GM11168 (cell line): ENCODE data around the gene PLCB3.

ENCODE experiments used
- in situ Hi-C: fragments of 300-500 bp; cut with MboI; formaldehyde crosslinking; loops from one replicate; pipeline ENCODE4 v1.12.0; 2022; ENCODE audit warnings: low sequenced_read_pairs; ENCODE audit not compliant: unreplicated experiment

The PLCB3 gene

DNA sequence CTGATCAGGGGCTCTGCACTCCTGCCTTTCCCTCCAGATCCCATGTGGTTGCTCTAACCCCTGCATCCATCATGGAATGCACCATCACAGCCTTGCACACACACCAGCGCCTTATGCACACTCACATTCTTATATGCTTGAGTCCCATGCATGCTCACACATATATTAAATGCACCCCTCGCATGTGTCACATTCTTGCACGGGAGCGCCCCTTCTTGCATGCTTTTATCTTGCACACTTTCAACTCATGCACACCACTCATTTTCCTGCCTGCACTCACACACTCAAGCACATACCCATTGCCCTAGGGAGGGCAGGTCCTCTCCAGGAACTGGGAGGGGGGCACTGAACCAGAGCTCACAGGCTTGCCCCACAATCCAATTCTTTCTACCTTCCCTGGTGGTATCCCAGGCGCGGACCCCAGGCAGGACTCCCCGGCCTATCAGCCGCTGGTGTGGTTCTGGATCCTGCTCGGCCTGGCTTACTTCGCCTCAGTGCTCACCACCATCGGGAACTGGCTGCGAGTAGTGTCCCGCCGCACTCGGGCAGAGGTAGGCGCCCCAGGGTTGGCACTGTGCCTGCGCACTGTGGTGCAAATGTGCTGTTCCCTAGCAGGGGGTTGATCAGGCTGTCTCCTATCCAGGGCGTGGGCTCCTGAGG, 46.5 kb downstream of the PLCB3 start:
- in situ Hi-C loops, result no loop called here

DNA sequence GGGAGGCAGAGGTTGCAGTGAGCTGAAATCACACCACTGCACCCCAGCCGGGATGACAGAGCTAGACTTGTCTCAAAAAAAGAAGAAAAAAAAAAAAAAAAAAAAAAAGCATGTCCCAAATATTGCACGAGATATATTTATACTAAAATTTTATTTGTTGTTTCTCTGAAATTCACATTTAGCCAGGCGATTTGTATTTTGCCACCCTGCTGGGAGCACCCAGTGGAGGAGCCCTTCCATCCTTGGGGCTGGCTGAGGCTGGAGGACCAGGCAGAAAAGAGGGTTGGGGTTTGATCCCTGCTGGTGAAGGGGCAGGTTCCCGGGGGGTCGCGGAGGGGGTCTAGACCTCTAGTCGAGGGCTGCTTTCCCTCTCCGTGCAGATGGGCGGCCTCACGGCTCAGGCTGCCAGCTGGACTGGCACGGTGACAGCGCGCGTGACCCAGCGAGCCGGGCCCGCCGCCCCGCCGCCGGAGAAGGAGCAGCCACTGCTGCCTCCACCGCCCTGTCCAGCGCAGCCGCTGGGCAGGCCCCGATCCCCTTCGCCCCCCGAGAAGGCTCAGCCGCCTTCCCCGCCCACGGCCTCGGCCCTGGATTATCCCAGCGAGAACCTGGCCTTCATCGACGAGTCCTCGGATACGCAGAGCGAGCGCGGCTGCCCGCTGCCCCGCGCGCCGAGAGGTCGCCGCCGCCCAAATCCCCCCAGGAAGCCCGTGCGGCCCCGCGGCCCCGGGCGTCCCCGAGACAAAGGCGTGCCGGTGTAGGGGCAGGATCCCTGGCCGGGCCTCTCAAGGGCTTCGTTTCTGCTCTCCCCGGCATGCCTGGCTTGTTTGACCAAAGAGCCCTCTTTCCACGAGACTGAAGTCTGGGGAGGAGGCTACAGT, 47.9 kb downstream of the PLCB3 start:
- in situ Hi-C loops, result no loop called here

DNA sequence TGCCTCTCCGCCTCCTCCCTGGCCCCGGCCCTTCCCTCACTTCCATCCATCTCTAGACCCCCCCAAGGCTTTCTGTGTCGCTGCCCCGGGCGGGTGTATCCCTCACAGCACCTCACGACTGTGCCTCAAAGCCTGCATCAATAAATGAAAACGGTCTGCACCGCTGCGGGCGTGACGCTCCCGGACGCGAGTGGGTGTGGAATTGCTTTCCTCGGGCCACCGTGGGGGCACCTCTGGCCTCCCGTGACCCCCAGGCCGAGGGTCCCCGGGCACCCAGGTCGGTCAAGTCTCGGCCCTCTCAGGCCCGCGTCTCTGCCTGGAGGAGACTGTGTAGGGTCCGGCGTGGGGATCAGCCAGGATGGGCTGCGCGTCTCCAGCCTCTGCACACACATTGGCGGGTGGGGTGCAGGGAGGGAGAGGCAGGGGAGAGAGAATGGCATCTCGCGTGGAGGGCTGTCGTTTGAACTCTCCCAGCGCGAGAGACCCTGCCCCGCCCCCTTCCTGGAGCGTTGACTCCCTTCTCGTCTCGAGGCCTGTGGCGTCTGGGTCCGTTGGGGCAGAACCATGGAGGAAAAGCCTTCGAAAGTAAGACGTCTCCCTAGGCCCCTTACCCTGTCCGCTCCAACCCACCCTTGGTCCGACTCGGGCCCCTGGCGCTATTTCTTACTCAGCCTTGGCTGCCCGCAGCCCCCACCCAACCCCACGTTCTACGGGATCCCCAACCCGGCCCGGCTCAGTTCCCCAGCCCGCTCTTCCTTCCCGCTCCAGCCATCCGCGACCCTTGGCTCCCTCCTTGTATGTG, 48.7 kb downstream of the PLCB3 start, which contains the start of gene CATSPERZ:
TSS of gene CATSPERZ (plus strand) at position 512 of the 802 bp plus-strand sequence. CDS start at position 565, 53 bp downstream.
- in situ Hi-C loops, result loop anchor here (10.0 kb wide), 1 partner anchor 105 kb away; no protein-coding TSS in a partner anchor

DNA sequence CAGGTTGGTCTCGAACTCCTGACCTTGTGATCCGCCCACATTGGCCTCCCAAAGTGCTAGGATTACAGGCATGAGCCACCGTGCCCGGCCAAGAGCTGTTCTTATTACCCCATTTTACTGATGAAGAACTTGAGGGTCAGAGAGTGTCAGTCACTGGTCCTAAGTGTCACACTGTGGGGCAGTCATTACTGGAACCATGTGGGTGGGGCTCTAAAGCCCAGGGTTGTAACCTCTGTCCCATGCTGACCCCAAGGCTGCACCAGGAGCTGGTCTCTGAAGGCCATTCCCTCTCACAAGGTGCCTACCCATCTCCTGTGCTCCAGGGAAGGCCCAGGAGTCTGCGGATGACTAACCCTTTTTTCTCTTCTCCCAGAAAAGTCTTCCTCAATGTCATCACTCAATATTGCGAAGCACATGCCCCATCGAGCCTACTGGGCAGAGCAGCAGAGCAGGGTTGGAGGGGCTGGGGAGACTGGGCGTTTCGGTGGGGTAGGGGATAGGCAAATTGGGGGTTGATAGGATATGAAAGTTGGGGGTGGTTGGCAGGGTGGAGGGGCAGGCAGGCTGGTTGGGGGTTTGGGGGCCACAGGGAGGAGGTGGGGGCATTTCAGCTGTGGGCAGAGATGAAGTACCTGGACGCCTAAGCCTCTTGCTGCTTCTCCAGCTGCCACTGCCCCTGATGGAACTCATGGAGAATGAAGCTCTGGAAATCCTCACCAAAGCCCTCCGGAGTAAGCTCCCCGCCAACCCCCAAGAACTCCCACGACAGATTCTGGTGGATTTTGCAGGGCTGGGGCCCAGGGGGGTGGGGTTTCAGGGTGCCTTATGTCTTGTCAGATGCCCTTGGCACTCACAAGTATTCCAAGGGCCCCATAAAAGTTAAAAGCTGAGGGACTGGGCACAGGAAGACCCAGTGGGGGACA, 52.0 kb downstream of the PLCB3 start:
- in situ Hi-C loops, result loop anchor here (10.0 kb wide), 1 partner anchor 109 kb away; no protein-coding TSS in a partner anchor

DNA sequence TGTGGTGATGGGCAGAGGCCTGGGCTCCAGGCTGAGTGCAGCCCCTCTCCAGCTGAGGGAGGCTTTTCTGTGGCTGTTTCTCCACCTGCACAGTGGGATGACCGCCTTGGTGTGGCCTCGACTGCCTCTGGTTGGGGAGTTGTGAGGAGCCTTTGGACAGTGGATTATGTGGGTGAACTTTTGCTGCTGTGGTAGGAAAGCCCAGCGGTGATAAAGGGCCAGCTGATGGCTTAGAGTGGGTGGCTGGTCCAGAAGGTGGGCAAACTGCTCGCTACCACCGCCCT, 52.6 kb downstream of the PLCB3 start:
- in situ Hi-C loops, result loop anchor here (10.0 kb wide), 1 partner anchor 109 kb away; no protein-coding TSS in a partner anchor

DNA sequence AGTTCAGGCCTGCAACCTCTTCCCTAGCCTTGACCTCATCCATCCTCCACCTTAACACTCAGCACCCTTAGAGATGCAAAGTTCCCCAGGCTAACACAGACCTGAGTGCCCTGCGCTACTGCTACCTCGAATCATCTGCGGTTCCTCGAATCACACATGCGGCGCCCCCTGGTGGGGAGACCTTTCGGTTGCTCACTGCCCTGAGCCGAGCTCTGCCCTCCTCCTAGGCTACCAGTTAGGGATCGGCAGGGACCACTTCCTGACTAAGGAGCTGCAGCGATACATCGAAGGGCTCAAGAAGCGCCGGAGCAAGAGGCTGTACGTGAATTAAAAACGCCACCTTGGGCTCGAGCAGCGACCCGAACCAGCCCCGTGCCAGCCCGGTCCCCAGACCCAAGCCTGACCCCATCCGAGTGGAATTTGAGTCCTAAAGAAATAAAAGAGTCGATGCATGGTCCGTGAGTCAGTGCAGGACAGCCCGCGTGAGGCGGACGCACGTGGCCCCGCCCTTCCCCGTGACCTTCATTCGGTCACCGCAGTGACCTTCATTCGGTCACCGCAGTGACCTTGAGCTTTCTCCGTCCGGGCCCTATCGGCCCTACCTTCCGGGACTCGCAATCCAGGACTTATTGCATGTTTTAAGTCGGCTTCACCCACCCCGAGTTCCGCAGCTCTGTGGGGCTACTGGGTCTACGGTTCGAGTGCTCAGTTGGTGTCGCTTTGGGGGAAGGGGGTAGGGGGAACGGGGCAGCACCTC, 53.2 kb downstream of the PLCB3 start:
- in situ Hi-C loops, result loop anchor here (10.0 kb wide), 1 partner anchor 110 kb away; no protein-coding TSS in a partner anchor

DNA sequence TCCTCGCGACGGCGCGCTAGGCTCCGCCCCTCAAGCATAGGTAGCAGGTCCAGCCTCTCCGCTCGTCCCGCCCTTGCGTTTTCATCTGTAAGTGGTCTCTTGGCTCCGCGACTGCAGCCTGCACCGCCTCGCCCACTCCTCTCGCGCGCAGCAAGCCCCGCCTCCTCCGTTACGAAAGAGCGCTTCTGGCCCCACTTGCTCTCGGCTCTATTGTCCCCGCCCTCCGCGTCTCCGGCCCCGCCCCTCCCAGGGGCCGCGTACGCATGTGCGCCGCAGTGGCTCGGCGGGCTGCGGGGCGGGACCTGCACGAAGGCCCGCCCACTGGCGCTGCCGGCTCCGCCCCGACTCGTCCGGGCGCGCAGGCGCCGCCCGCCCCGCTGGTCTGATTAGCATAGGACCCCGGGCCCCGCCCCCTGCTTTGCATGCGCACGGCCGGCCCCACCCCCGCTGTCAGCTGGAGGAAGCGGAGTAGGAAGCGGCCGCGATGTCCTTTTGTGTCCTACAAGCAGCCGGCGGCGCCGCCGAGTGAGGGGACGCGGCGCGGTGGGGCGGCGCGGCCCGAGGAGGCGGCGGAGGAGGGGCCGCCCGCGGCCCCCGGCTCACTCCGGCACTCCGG, 53.9 kb downstream of the PLCB3 start, which contains the start of gene ESRRA:
TSS of gene ESRRA (plus strand) at position 450 of the 616 bp plus-strand sequence. CDS start 1,656 bp downstream, outside the sequence.
- in situ Hi-C loops, result loop anchor here (10.0 kb wide), 1 partner anchor 110 kb away; no protein-coding TSS in a partner anchor

DNA sequence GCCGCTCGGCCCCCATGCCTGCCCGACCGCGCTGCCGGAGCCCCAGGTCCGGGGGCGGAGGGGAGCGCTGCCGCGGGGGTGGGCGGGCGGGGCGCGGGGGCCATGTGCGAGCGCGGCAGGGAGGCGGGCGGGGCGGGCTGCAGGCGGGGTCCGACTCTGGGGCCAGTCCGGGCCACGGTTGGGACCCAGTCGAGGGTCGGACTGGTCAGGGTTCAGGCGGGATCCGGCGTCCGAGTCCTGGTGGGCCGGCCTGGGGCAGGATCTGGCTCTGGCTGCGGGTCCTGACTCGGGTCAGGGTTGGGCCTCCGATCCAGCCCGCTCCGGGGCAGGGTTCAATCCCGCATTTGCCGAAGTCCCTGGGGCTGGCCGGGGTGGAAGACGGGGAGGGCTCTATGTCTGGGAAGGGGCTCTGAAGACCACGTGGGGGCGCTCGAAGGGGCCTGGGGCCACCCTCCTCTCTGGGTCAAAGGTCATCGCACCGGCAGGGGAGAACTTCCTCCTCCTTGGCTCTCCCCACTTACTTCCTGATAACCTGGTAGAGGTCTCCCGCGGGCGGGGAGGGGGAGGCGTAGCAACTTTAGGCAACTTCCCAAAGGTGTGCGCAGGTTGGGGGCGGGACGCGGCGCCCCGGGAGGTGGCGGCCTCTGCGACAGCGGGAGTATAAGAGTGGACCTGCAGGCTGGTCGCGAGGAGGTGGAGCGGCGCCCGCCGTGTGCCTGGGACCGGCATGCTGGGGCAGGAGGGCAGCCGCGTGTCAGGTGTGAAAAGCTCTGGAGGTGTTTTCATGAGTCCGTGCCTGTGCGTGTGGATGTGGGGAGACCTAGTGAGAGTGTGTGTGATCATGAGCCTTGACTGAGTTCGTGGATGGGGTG, 54.6 kb downstream of the PLCB3 start:
- in situ Hi-C loops, result loop anchor here (10.0 kb wide), 1 partner anchor 111 kb away; no protein-coding TSS in a partner anchor

DNA sequence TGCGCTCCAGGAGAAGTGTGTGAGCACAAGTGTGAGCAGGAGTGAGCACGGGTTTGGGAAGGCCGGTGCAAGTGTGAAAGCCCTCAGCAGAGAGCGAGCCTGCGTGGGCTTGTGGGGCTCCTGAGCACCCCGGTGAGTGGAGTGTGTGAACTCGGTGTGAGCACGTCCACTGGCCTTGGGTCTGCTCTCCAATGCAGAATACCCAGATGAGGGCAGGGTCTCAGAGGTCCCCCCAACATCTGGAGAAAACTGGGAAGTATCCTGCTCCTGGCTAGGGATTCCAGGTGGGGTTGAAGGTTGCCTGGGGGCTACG, 55.2 kb downstream of the PLCB3 start:
- in situ Hi-C loops, result loop anchor here (10.0 kb wide), 1 partner anchor 112 kb away; no protein-coding TSS in a partner anchor

DNA sequence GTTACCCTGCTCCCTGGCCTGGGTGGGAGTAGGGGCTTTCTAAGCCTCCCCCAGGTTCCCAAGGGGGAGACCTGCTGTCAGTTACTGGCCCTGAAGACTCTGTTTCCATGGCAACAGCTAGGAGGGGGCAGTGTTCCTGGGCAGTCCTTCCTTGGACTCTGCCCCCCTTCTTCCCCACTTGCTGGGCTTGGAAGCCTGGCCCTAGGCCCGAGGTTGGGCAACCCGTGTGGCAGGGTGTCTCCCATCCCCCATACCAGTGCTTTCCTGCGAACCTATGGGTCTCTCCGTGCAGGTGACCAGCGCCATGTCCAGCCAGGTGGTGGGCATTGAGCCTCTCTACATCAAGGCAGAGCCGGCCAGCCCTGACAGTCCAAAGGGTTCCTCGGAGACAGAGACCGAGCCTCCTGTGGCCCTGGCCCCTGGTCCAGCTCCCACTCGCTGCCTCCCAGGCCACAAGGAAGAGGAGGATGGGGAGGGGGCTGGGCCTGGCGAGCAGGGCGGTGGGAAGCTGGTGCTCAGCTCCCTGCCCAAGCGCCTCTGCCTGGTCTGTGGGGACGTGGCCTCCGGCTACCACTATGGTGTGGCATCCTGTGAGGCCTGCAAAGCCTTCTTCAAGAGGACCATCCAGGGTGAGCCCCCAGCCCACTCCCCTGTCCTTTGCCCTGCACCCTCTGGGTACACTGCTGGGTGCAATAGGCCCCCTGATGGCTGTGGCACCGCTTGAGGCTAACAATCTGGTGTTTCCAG, 55.7 kb downstream of the PLCB3 start:
- in situ Hi-C loops, result loop anchor here (10.0 kb wide), 1 partner anchor 112 kb away; no protein-coding TSS in a partner anchor

DNA sequence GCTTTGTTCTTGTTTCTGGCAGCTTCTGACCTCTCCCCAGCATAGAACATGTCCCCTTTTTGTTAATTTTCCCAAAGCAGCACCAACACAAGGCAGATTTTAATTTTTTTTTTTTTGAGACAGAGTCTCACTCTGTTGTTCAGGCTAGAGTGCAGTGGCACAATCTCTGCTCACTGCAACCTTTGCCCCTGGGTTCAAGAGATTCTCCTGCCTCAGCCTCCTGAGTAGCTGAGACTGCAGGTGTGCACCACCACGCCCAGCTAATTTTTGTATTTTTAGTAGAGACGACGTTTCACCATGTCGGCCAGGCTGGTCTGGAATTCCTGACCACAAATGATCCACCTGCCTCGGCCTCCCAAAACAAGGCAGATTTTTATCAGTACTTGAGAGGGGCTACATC, 56.5 kb downstream of the PLCB3 start:
- in situ Hi-C loops, result loop anchor here (10.0 kb wide), 1 partner anchor 113 kb away; no protein-coding TSS in a partner anchor

DNA sequence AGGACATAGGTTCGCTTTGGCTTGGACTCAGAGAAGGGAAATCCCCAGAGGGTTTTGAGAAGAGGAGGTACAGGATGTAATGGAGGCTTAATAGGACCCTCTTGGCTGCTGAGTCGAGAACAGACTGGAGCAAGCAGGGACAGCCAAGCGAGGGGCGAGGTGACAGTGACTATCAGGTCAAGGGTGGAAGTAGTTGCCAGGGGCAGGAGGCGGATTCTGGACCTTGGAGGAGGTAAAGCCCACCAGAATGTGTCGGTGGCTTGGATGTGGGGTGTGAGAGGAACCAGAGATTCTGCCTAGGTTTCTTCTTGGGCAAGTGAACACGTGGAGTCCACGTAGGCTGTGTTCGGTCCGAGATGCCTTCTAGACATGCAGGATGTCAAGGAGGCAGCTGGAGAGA, 61.6 kb downstream of the PLCB3 start:
- in situ Hi-C loops, result no loop called here

DNA sequence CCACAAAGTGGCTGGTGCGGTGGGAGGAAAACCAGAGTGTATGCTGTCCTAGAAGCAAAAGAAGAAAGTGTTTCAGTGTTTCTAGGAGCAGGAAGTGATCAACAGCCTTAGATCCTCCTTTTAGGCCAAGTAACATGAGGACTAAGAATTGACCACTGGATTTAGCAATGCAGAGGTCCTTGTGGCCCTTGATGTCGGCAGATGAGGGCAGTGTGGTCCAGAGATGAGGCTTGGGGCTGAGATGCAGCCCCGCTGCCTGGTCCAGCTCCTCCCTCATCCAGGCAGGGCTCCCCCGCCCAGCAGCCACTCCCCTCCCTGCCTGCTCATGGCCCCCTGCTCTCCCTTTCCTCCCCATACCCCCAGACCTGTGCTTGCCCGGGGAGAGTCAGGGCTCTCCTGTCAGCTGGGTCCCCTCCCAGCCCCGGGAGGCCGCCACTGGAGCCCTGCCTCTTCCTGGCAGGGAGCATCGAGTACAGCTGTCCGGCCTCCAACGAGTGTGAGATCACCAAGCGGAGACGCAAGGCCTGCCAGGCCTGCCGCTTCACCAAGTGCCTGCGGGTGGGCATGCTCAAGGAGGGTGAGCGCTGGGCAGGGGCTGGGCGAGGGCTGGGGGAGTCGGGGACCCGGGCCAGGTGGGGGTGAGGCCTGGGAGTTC, 62.3 kb downstream of the PLCB3 start:
- in situ Hi-C loops, result no loop called here

DNA sequence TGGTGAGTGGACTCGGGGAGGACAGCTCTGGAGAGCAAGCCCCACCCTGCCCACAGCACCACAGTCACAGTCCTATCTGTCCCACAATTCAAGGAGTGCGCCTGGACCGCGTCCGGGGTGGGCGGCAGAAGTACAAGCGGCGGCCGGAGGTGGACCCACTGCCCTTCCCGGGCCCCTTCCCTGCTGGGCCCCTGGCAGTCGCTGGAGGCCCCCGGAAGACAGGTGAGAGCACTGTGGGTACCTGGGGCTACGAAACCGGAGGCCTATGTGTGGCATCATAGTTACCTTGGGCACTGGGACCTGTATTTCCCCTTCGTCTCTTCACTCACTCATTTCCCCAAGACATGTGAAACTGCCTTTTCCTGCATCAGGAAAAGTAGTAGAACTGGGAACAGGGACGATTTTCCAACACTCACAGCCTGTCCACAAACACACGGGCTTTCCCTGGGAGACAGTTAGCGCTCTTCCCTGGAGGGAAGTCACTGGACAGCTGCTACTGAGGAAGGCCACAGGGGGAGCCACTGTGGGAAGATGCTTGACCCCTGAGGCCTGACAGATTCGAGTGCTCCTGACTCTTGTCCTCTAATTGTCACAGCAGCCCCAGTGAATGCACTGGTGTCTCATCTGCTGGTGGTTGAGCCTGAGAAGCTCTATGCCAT, 62.9 kb downstream of the PLCB3 start:
- in situ Hi-C loops, result no loop called here

DNA sequence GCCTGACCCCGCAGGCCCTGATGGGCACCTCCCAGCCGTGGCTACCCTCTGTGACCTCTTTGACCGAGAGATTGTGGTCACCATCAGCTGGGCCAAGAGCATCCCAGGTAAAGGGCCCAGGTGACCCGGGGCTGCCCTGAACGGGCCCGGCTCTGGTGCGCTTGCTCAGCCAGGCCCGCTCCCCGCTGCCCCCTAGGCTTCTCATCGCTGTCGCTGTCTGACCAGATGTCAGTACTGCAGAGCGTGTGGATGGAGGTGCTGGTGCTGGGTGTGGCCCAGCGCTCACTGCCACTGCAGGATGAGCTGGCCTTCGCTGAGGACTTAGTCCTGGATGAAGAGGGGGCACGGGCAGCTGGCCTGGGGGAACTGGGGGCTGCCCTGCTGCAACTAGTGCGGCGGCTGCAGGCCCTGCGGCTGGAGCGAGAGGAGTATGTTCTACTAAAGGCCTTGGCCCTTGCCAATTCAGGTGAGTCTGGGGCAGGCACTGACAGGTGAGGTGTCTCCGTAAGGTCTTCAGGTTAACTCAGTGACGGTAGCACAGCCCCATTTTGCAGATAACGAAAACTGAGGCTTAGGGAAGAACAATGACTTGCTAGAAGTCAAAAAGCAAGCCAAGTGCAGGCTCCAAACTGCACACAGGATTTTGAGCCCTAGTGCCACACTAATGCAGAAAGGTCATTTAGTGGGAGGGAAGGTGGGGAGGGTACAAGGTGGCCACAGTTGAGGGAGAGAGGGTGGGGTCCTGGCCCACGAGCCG, 63.7 kb downstream of the PLCB3 start:
- in situ Hi-C loops, result no loop called here
